Breast epithelium (tissue), 4 donors: Measurements from ENCODE around the gene OXER1. TPM values are rescaled to one million over a fixed set of nuclear protein-coding genes. Genes with fewer than 3 reads are reported as not detected.

Source experiments
- DNase-seq, 2 donors: peaks; one replicate each; pipeline ENCODE4 v3.0.0-alpha.2; 2019; ENCODE audit warnings: low spot score in 2 of 2
- H3K27ac ChIP-seq, 2 donors: fragments of 200-600 bp; sonication (generic) in 1 of 2; one replicate each; pipeline ENCODE4 v1.5.1; 2016 to 2019; ENCODE audit warnings: mild to moderate bottlenecking in 1 of 2
- H3K27me3 ChIP-seq, 2 donors: fragments of 200-600 bp; sonication (generic) in 1 of 2; one replicate each; pipeline versions ENCODE4 v1.5.1 to v1.6.0; 2017 to 2019; ENCODE audit warnings: control low read depth in 1 of 2, mild to moderate bottlenecking in 1 of 2
- H3K36me3 ChIP-seq: fragments of 200-600 bp; one replicate; pipeline ENCODE4 v1.5.1; 2019
- H3K4me1 ChIP-seq, 2 donors: fragments of 200-600 bp; sonication (generic); one replicate each; pipeline ENCODE4 v1.5.1; 2016 to 2019; ENCODE audit warnings: control low read depth in 1 of 2
- H3K4me3 ChIP-seq, 3 donors: fragments of 200-600 bp; sonication (generic); 1 replicate in 2 of 3; 2 replicates in 1 of 3; pipeline ENCODE4 v1.5.1; 2016 to 2019; ENCODE audit warnings: mild to moderate bottlenecking in 3 of 3, moderate library complexity in 2 of 3
- H3K9me3 ChIP-seq, 2 donors: fragments of 200-600 bp; sonication (generic) in 1 of 2; one replicate each; pipeline ENCODE4 v1.5.1; 2016 to 2019; ENCODE audit warnings: control low read depth in 1 of 2
- POLR2A ChIP-seq: fragments of 450-650 bp; IDR thresholded peaks from one replicate; pipeline ENCODE4 v1.6.1; 2016; ENCODE audit warnings: antibody characterized with exemption, mild to moderate bottlenecking, moderate library complexity
- POLR2AphosphoS5 ChIP-seq, 3 donors: sonication (generic); formaldehyde crosslinking; IDR thresholded peaks; one replicate each; pipeline ENCODE4 v1.6.1; 2017; ENCODE audit warnings: antibody characterized with exemption in 3 of 3
- intact Hi-C: fragments of 100-400 bp; cut with DNase I; formaldehyde crosslinking; loops from one replicate; pipeline ENCODE4 v1.15.1; 2023; ENCODE audit warnings: low total_unique reads
- total RNA-seq, 3 donors: library from RNA; depleted of rRNA; stranded (reverse); fragments of >200 nt; gene quantifications; one replicate each; pipeline ENCODE4 v1.1.0, GENCODE V29; 2016
- TF ChIP-seq, protein P1 (sequence below), 3 donors: fragments of 450-650 bp; IDR thresholded peaks; one replicate each; pipeline ENCODE4 v1.5.1; 2016 to 2017; ENCODE audit warnings: antibody characterized with exemption in 3 of 3, mild to moderate bottlenecking in 3 of 3, moderate library complexity in 3 of 3

OXER1 gene
- total RNA-seq, 3 donors from 2014 or later = 0.80 to 1.0 (median 0.98) TPM

DNA sequence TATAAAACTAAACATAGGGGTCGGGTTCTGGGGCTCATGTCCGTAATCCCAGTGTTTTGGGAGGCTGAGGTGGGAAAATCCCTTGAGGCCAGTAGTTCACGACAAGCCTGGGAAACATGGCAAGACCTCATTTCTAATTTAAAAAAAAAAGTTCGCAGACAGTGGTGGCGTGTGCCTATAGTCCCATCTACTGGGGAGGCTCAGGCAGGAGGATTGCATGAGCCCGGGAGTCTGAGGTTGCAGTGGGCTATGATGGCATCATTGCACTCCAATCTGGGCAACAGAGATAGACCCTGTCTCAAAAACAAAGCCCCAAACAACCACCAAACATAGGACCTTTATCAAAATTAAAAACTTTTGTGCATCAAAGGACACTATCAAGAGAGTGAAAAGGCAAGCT lies 38.2 kb upstream of the OXER1 start:
- Histone ChIP-seq H3K4me1 (peaks cover 0 to 4% of the 10 kb centered on the region in 2 donors), H3K27ac (no peak overlapping the region), H3K4me3 (no peak overlapping the region), H3K9me3 (no peaks in the 10 kb centered on the region), H3K36me3 (no peaks in the 10 kb centered on the region), H3K27me3 (no peaks in the 10 kb centered on the region)
- DNase-seq = no peak
- intact Hi-C loops = no loop called here
- TF ChIP-seq, protein P1, sequence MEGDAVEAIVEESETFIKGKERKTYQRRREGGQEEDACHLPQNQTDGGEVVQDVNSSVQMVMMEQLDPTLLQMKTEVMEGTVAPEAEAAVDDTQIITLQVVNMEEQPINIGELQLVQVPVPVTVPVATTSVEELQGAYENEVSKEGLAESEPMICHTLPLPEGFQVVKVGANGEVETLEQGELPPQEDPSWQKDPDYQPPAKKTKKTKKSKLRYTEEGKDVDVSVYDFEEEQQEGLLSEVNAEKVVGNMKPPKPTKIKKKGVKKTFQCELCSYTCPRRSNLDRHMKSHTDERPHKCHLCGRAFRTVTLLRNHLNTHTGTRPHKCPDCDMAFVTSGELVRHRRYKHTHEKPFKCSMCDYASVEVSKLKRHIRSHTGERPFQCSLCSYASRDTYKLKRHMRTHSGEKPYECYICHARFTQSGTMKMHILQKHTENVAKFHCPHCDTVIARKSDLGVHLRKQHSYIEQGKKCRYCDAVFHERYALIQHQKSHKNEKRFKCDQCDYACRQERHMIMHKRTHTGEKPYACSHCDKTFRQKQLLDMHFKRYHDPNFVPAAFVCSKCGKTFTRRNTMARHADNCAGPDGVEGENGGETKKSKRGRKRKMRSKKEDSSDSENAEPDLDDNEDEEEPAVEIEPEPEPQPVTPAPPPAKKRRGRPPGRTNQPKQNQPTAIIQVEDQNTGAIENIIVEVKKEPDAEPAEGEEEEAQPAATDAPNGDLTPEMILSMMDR (IDR thresholded peaks at IDR 0.05) = no peak
- TF ChIP-seq POLR2A (no peak), POLR2AphosphoS5 (IDR thresholded peaks at IDR 0.05) (no peak)

DNA sequence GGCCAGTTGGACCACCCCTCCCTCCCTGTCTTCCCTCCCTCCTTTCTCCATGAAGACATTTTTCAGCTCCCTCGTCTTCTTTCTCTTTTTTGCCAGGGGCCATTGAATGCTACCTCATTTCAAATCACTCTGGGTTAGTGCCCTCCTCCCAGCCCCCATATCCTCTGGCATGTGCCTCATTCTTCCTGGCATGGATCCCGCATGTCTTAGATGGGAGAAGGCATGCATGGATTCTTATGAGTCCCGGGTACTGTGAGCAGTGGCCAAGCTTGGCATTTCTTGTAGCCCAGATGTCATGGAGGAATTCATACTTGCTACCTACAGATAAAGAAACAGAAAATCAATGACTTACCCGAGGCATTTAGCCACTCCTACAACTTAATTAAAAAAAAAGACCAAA lies 37.4 kb upstream of the OXER1 start:
- Histone ChIP-seq H3K27ac (peak overlapping the region in 1 of 2 donors; percentile 29), H3K27me3 (no peaks in the 10 kb centered on the region), H3K4me3 (no peak overlapping the region), H3K4me1 (peaks cover 0 to 4% of the 10 kb centered on the region in 2 donors), H3K36me3 (no peaks in the 10 kb centered on the region), H3K9me3 (no peaks in the 10 kb centered on the region)
- no peak for DNase-seq
- intact Hi-C loops = no loop called here
- TF ChIP-seq POLR2AphosphoS5 (IDR thresholded peaks at IDR 0.05) (no peak), POLR2A (no peak)
- TF ChIP-seq, protein P1 (IDR thresholded peaks at IDR 0.05) = no peak

GRCh38 chr2:42800981-42801380 lies 37.0 kb upstream of the OXER1 start:
- peak overlapping the region in 1 of 2 donors; percentile 29 for H3K27ac ChIP-seq
- no peak overlapping the region for H3K4me3 ChIP-seq
- no peaks in the 10 kb centered on the region for H3K27me3 ChIP-seq
- H3K9me3 ChIP-seq = no peaks in the 10 kb centered on the region
- no peak for DNase-seq
- H3K36me3 ChIP-seq = no peaks in the 10 kb centered on the region
- TF ChIP-seq POLR2AphosphoS5 (IDR thresholded peaks at IDR 0.05) (no peak), POLR2A (no peak)
- TF ChIP-seq, protein P1 (IDR thresholded peaks at IDR 0.05) = no peak
- peaks cover 0 to 4% of the 10 kb centered on the region in 2 donors for H3K4me1 ChIP-seq
- intact Hi-C loops = no loop called here

GRCh38 chr2:42800461-42800962 lies 36.6 kb upstream of the OXER1 start:
- TF ChIP-seq POLR2AphosphoS5 (IDR thresholded peaks at IDR 0.05) = no peak
- TF ChIP-seq POLR2A = no peak
- TF ChIP-seq, protein P1 (IDR thresholded peaks at IDR 0.05) = no peak
- no peak overlapping the region for H3K4me3 ChIP-seq
- no peaks in the 10 kb centered on the region for H3K27me3 ChIP-seq
- no peak overlapping the region for H3K27ac ChIP-seq
- H3K9me3 ChIP-seq = no peaks in the 10 kb centered on the region
- no peak for DNase-seq
- intact Hi-C loops = no loop called here
- H3K36me3 ChIP-seq = no peaks in the 10 kb centered on the region
- H3K4me1 ChIP-seq = peaks cover 0 to 4% of the 10 kb centered on the region in 2 donors

DNA sequence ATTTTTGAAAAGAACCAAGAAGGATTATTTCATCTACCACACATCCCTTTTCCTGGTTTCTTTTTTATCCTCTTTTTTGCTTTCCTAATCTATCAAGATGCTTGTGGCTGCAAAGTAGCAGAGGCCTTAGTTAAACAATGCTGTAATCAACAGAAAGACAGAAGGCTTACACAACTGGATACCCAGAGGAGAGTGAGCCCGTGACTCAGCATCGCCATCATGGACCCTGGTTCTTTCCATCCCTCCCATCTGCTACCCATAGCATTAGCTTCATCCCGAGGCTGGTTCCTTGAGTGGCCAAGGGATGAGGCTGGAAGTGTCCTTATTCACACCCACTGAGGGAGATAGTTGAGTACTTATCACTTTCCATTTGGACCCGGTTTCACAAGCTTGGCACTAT lies 35.9 kb upstream of the OXER1 start:
- TF ChIP-seq POLR2AphosphoS5 (IDR thresholded peaks at IDR 0.05) (no peak), POLR2A (no peak)
- TF ChIP-seq, protein P1 (IDR thresholded peaks at IDR 0.05) = no peak
- Histone ChIP-seq H3K9me3 (no peaks in the 10 kb centered on the region), H3K36me3 (no peaks in the 10 kb centered on the region), H3K4me3 (no peak overlapping the region), H3K27me3 (no peaks in the 10 kb centered on the region), H3K4me1 (peaks cover 0 to 4% of the 10 kb centered on the region in 2 donors), H3K27ac (no peak overlapping the region)
- intact Hi-C loops = no loop called here
- DNase-seq = no peak
